Ishikawa (cell line): Measurements from ENCODE around the gene ARMC8.

ENCODE experiments used
- CEBPB ChIP-seq: IDR thresholded peaks from 2 replicates; pipeline ENCODE4 v1.6.1; 2012
- CREB1 ChIP-seq: IDR thresholded peaks from 2 replicates; pipeline ENCODE4 v1.6.1; 2012; ENCODE audit warnings: low read depth
- EGR1 ChIP-seq: IDR thresholded peaks from 2 replicates; pipeline ENCODE4 v1.6.1; 2012
- EP300 ChIP-seq: IDR thresholded peaks from 2 replicates; pipeline ENCODE4 v1.6.1; 2012; ENCODE audit warnings: borderline replicate concordance
- FOXM1 ChIP-seq: IDR thresholded peaks from 2 replicates; pipeline ENCODE4 v1.6.1; 2012; ENCODE audit warnings: low read depth, borderline replicate concordance
- MAX ChIP-seq: IDR thresholded peaks from 2 replicates; pipeline ENCODE4 v1.6.1; 2012
- NFIC ChIP-seq: IDR thresholded peaks from 2 replicates; pipeline ENCODE4 v1.6.1; 2012
- RAD21 ChIP-seq: IDR thresholded peaks from 2 replicates; pipeline ENCODE4 v1.6.1; 2012; ENCODE audit warnings: low read depth
- TAF1 ChIP-seq: IDR thresholded peaks from 2 replicates; pipeline ENCODE4 v1.6.1; 2012; ENCODE audit warnings: low read depth, mild to moderate bottlenecking
- TCF12 ChIP-seq: IDR thresholded peaks from 2 replicates; pipeline ENCODE4 v1.6.1; 2012; ENCODE audit warnings: low read depth
- TEAD4 ChIP-seq: IDR thresholded peaks from 2 replicates; pipeline ENCODE4 v1.6.1; 2012
- USF1 ChIP-seq: IDR thresholded peaks from 2 replicates; pipeline ENCODE4 v1.6.1; 2012
- YY1 ChIP-seq: IDR thresholded peaks from 2 replicates; pipeline ENCODE4 v1.6.1; 2012; ENCODE audit warnings: low read depth
- ZBTB7A ChIP-seq: IDR thresholded peaks from 2 replicates; pipeline ENCODE4 v1.6.1; 2012; ENCODE audit warnings: low read depth
- TF ChIP-seq, protein P1 (sequence below): IDR thresholded peaks from 2 replicates; pipeline ENCODE4 v1.6.1; 2012; ENCODE audit warnings: low read depth, mild to moderate bottlenecking

The ARMC8 gene

DNA sequence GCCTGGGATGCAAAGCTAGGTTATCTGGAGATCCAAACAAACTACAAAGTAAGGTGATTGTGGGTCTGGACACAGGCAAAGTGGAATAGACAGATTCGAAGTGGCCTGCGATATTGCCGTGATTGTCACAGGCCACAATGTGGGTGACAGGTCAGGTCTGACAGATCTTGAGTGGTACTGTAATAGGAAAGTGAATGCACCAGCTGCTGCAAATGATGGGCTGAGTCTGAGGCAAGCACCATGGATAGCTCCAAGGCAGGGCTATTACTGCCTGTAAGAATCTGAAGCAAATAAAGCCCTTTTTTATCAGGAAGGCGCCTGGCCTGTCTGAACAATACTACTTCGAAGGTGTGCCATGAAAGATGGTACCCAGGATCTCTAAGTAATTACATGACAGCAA, 10.0 kb downstream of the ARMC8 start:
- TF ChIP-seq, protein P1, sequence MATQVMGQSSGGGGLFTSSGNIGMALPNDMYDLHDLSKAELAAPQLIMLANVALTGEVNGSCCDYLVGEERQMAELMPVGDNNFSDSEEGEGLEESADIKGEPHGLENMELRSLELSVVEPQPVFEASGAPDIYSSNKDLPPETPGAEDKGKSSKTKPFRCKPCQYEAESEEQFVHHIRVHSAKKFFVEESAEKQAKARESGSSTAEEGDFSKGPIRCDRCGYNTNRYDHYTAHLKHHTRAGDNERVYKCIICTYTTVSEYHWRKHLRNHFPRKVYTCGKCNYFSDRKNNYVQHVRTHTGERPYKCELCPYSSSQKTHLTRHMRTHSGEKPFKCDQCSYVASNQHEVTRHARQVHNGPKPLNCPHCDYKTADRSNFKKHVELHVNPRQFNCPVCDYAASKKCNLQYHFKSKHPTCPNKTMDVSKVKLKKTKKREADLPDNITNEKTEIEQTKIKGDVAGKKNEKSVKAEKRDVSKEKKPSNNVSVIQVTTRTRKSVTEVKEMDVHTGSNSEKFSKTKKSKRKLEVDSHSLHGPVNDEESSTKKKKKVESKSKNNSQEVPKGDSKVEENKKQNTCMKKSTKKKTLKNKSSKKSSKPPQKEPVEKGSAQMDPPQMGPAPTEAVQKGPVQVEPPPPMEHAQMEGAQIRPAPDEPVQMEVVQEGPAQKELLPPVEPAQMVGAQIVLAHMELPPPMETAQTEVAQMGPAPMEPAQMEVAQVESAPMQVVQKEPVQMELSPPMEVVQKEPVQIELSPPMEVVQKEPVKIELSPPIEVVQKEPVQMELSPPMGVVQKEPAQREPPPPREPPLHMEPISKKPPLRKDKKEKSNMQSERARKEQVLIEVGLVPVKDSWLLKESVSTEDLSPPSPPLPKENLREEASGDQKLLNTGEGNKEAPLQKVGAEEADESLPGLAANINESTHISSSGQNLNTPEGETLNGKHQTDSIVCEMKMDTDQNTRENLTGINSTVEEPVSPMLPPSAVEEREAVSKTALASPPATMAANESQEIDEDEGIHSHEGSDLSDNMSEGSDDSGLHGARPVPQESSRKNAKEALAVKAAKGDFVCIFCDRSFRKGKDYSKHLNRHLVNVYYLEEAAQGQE = peak; percentile 94
- no peak for TF ChIP-seq NFIC
- TF ChIP-seq RAD21 = no peak

DNA sequence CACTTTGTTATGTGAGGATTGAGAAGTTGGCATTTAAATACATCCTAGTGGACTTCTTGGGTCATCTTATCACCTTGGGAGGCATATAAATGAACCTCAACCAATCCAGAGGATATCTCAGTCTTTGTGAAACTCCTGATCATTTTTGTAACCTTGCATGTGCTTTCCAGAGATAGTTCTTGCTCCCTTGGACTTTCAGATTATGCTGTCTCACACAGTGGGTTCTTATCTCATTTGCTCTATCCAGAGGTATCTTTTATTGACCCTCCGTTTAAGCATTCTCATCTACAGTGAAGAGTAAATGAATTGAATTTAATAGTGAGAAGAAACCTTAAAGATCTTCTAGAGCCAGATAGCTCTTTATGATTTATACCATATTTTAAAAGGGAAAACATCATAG, 10.4 kb downstream of the ARMC8 start:
- no peak for TF ChIP-seq ZBTB7A

DNA sequence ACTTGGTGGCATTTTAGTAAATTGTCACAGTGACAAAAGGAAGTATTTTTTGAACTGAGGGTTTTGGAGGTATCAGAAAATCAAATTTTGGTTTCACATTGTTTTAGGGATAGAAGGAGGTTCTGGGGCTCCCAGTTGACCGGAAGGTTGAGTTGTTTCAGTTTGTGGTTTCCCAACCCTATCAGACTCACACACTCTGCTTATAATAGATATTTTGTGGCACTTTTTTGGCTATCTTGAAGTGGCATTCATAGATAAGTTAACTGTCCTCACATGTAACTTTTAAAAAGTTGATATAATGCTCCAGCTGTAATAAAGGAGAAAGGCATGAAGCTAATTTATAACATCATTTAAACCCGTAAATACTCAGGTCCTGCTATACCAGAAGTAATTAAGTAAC, 12.8 kb downstream of the ARMC8 start:
- no peak for TF ChIP-seq NFIC
- TF ChIP-seq MAX = no peak
- TF ChIP-seq, protein P1 = no peak
- TF ChIP-seq ZBTB7A = no peak
- TF ChIP-seq TCF12 = no peak
- no peak for TF ChIP-seq FOXM1
- TF ChIP-seq TEAD4 = no peak
- TF ChIP-seq EP300 = no peak
- no peak for TF ChIP-seq EGR1
- TF ChIP-seq TAF1 = no peak
- TF ChIP-seq YY1 = no peak
- TF ChIP-seq CREB1 = no peak
- no peak for TF ChIP-seq CEBPB
- TF ChIP-seq RAD21 = no peak

DNA sequence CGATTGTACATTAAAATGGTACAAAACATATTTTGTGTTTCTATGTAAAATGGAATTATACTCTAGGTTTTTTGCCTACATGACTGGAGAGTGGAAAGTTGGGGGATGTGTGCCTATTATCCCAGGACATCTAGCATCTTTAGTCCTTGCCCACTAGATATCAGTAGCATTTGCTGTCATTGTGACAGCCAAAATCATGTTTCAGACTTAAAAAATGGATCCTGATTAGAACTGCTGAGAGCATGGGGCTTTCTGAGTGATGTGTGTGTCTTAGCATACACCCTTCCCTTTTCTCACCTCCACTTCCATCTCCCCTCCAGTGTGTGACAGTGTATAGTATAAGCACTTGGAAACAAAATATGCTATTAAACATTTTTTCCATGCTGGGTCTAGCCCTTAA, 13.3 kb downstream of the ARMC8 start:
- TF ChIP-seq TEAD4 = no peak
- no peak for TF ChIP-seq EP300
- no peak for TF ChIP-seq FOXM1
- TF ChIP-seq MAX = no peak
- TF ChIP-seq, protein P1 = no peak
- no peak for TF ChIP-seq USF1
- TF ChIP-seq RAD21 = no peak
- TF ChIP-seq CEBPB = no peak
- TF ChIP-seq YY1 = no peak
- TF ChIP-seq NFIC = no peak
- TF ChIP-seq EGR1 = no peak
- no peak for TF ChIP-seq ZBTB7A
- TF ChIP-seq TAF1 = no peak
- no peak for TF ChIP-seq TCF12
- no peak for TF ChIP-seq CREB1

DNA sequence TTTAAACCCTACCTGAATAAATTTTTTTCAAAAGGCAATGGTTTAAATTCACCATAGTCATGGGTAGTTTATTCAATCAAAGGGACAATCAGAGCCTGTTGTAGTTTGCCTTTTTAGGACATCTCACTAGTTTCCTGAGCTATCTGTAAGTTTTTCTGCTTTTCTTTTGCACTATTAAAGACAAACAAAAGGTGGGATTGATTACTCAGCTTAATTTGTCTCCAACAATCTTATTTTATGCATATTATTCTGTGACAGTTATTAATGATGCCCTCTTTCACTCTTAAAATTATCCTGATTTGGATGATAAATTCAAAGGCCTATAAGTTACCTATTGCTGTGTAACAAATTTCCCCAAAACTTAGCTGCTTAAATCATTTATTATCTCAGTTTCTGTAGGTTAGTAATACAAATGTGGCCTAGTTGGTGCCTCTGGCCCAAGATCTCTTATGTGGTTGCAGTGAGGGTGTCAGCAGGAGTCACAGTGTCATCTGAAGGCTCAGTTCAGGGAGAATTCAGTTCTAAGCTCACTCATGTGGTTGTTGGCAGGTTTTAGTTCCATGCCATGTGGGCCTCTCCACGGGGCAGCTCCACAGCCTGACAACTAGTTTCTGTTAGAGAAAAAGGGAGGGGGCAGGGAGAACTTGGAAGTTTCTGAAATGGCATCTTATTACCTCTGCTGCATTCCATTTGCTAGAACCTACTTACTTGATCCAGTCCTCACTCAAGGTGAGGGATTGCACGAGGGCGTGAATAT, 16.0 kb downstream of the ARMC8 start:
- no peak for TF ChIP-seq EGR1
- TF ChIP-seq TEAD4 = no peak
- TF ChIP-seq MAX = no peak
- no peak for TF ChIP-seq YY1
- no peak for TF ChIP-seq TCF12
- no peak for TF ChIP-seq TAF1
- TF ChIP-seq FOXM1 = no peak
- no peak for TF ChIP-seq CREB1

- TF ChIP-seq CREB1 (no peak), MAX (no peak), EGR1 (no peak), NFIC (no peak), YY1 (no peak), CEBPB (no peak)
Observed at GRCh38 chr3:138203938-138204337, 16.8 kb downstream of the ARMC8 start.
